A673 (cell line): ENCODE results near the gene RERE. TPM values are rescaled to one million over a fixed set of nuclear protein-coding genes. Genes with fewer than 3 reads are reported as not detected.

Source experiments
- BruUV-seq: library from RNA; stranded (reverse); fragments of 400-500 nt; replicated peaks from 2 replicates; lab custom pipeline; 2021; lab: Mats Ljungman, UMichigan
- CTCF ChIA-PET: fragments of 300-600 bp; sonication (Branson Sonifier 250); formaldehyde crosslinking; loops from one replicate; lab custom pipeline; 2022; ENCODE audit warnings: antibody characterized with exemption; lab: Charles Lee
- POLR2A ChIA-PET: fragments of 300-600 bp; sonication (Branson Sonifier 250); formaldehyde crosslinking; loops from one replicate; lab custom pipeline; 2022; ENCODE audit warnings: antibody characterized with exemption; ENCODE audit not compliant: low non-redundant PET; lab: Charles Lee
- DNase-seq: peaks from one replicate; pipeline ENCODE4 v3.0.0-alpha.2; 2015; ENCODE audit warnings: low spot score
- H3K27ac ChIP-seq: fragments of 200-600 bp; sonication (generic); 2 replicates; pipeline ENCODE4 v1.5.1; 2016; ENCODE audit warnings: mixed run types, low read depth, mild to moderate bottlenecking, mixed read lengths, antibody characterized with exemption, low read length; ENCODE audit not compliant: poor library complexity, severe bottlenecking
- H3K27me3 ChIP-seq: fragments of 200-600 bp; sonication (generic); replicated peaks from 2 replicates; pipeline ENCODE4 v1.6.1; 2017; ENCODE audit warnings: mixed run types, low read depth, mild to moderate bottlenecking, mixed read lengths, antibody characterized with exemption, low read length; ENCODE audit not compliant: insufficient read depth, poor library complexity
- H3K36me3 ChIP-seq: fragments of 200-600 bp; sonication (generic); 2 replicates; pipeline ENCODE4 v1.6.1; 2016; ENCODE audit warnings: mixed run types, mild to moderate bottlenecking, mixed read lengths, antibody characterized with exemption, low read length; ENCODE audit not compliant: insufficient read depth, poor library complexity, severe bottlenecking
- H3K4me1 ChIP-seq: fragments of 200-600 bp; sonication (generic); 2 replicates; pipeline ENCODE4 v1.6.1; 2017; ENCODE audit warnings: mixed run types, mild to moderate bottlenecking, mixed read lengths, antibody characterized with exemption, low read length; ENCODE audit not compliant: insufficient read depth, poor library complexity, severe bottlenecking
- H3K4me3 ChIP-seq: fragments of 200-600 bp; sonication (generic); 2 replicates; pipeline ENCODE4 v1.5.1; 2016; ENCODE audit warnings: low read depth, mixed run types, mild to moderate bottlenecking, mixed read lengths, low read length; ENCODE audit not compliant: poor library complexity, severe bottlenecking
- H3K9me3 ChIP-seq: fragments of 200-600 bp; sonication (generic); 2 replicates; pipeline ENCODE4 v1.6.1; 2016; ENCODE audit warnings: mixed run types, low read depth, mild to moderate bottlenecking, mixed read lengths, antibody characterized with exemption, low read length; ENCODE audit not compliant: poor library complexity, severe bottlenecking
- EZH2 ChIP-seq: fragments of 200-600 bp; sonication (generic); IDR thresholded peaks from 2 replicates; pipeline ENCODE4 v1.6.1; 2017; ENCODE audit warnings: borderline replicate concordance, low read depth, mild to moderate bottlenecking, mixed read lengths, antibody characterized with exemption, low read length; ENCODE audit not compliant: poor library complexity, severe bottlenecking
- intact Hi-C: fragments of 100-400 bp; cut with micrococcal nuclease; formaldehyde crosslinking; loops from one replicate; pipeline ENCODE4 v1.10.0; 2022; ENCODE audit not compliant: unreplicated experiment
- total RNA-seq: library from RNA; stranded (reverse); gene quantifications from 2 replicates; pipeline ENCODE4 v1.2.3, GENCODE V29; 2021
- TF ChIP-seq, protein P1 (sequence below): fragments of 300-800, 200-600 bp; sonication (generic); conservative IDR thresholded peaks from 2 replicates; pipeline ENCODE4 v1.5.1; 2017; ENCODE audit warnings: low read depth, mild to moderate bottlenecking, antibody characterized with exemption, low read length, moderate library complexity, mixed read lengths

Gene RERE
- total RNA-seq, 1 experiment from 2014 or later: 188 TPM

- ChIA-PET POLR2A (no interaction called here), CTCF (no interaction called here)
- TF ChIP-seq, protein P1, sequence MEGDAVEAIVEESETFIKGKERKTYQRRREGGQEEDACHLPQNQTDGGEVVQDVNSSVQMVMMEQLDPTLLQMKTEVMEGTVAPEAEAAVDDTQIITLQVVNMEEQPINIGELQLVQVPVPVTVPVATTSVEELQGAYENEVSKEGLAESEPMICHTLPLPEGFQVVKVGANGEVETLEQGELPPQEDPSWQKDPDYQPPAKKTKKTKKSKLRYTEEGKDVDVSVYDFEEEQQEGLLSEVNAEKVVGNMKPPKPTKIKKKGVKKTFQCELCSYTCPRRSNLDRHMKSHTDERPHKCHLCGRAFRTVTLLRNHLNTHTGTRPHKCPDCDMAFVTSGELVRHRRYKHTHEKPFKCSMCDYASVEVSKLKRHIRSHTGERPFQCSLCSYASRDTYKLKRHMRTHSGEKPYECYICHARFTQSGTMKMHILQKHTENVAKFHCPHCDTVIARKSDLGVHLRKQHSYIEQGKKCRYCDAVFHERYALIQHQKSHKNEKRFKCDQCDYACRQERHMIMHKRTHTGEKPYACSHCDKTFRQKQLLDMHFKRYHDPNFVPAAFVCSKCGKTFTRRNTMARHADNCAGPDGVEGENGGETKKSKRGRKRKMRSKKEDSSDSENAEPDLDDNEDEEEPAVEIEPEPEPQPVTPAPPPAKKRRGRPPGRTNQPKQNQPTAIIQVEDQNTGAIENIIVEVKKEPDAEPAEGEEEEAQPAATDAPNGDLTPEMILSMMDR: no peak
- TF ChIP-seq EZH2: no peak
- Histone ChIP-seq H3K4me1 (peaks cover 6% of the 10 kb centered on the region), H3K27ac (no peak overlapping the region), H3K27me3 (no peaks in the 10 kb centered on the region), H3K36me3 (peaks cover 13% of the 10 kb centered on the region), H3K9me3 (no peaks in the 10 kb centered on the region), H3K4me3 (no peak overlapping the region)
- no TSS peak for BruUV-seq
- intact Hi-C loops: no loop called here
- no peak for DNase-seq
Measured at GRCh38 chr1:8509579-8509978, 307.9 kb downstream of the RERE start.

- no peak for DNase-seq
- no TSS peak for BruUV-seq
- CTCF ChIA-PET: no interaction called here
Measured at GRCh38 chr1:8506995-8507615, 310.3 kb downstream of the RERE start.

GRCh38 chr1:8506456-8506855 lies 311.0 kb downstream of the RERE start:
- intact Hi-C loops: no loop called here
- CTCF ChIA-PET: no interaction called here
- no TSS peak for BruUV-seq

More at GRCh38 chr1:8506995-8507615, 310.3 kb downstream of the RERE start:
- H3K36me3 ChIP-seq: peaks cover 13% of the 10 kb centered on the region
- peaks cover 14% of the 10 kb centered on the region for H3K4me1 ChIP-seq
- H3K27me3 ChIP-seq: no peaks in the 10 kb centered on the region
- H3K4me3 ChIP-seq: no peak overlapping the region
- H3K27ac ChIP-seq: no peak overlapping the region
- intact Hi-C loops: no loop called here
- no peak for TF ChIP-seq EZH2
- TF ChIP-seq, protein P1: no peak
- POLR2A ChIA-PET: no interaction called here
- no peaks in the 10 kb centered on the region for H3K9me3 ChIP-seq

More at GRCh38 chr1:8506456-8506855, 311.0 kb downstream of the RERE start:
- H3K4me1 ChIP-seq: peaks cover 14% of the 10 kb centered on the region
- H3K27me3 ChIP-seq: no peaks in the 10 kb centered on the region
- H3K4me3 ChIP-seq: no peak overlapping the region
- H3K36me3 ChIP-seq: peaks cover 13% of the 10 kb centered on the region
- POLR2A ChIA-PET: no interaction called here
- DNase-seq: no peak
- TF ChIP-seq, protein P1: no peak
- no peak for TF ChIP-seq EZH2
- no peak overlapping the region for H3K27ac ChIP-seq
- no peaks in the 10 kb centered on the region for H3K9me3 ChIP-seq
